HL-60 (cell line): ENCODE data around the gene CCDC154.

Experiments
- CTCF ChIP-seq: IDR thresholded peaks from one replicate; pipeline ENCODE4 v1.5.1; 2011; ENCODE audit warnings: low read length, control low read depth, inconsistent platforms; ENCODE audit not compliant: insufficient read depth
- GABPA ChIP-seq: IDR thresholded peaks from 2 replicates; pipeline ENCODE4 v1.6.1; 2012; ENCODE audit warnings: low read depth
- REST ChIP-seq: IDR thresholded peaks from 2 replicates; pipeline ENCODE4 v1.6.1; 2012; ENCODE audit warnings: low read depth; ENCODE audit not compliant: insufficient replicate concordance

GRCh38 chr16:1428511-1428910 lies 15.8 kb downstream of the CCDC154 start:
- TF ChIP-seq CTCF (peak; percentile 65), REST (no peak), GABPA (no peak)
